ENCODE results near the gene EYA2.

GRCh38 chr20:46903256-46903655 lies 8.6 kb downstream of the EYA2 start:
- TF ChIP-seq, protein P1, sequence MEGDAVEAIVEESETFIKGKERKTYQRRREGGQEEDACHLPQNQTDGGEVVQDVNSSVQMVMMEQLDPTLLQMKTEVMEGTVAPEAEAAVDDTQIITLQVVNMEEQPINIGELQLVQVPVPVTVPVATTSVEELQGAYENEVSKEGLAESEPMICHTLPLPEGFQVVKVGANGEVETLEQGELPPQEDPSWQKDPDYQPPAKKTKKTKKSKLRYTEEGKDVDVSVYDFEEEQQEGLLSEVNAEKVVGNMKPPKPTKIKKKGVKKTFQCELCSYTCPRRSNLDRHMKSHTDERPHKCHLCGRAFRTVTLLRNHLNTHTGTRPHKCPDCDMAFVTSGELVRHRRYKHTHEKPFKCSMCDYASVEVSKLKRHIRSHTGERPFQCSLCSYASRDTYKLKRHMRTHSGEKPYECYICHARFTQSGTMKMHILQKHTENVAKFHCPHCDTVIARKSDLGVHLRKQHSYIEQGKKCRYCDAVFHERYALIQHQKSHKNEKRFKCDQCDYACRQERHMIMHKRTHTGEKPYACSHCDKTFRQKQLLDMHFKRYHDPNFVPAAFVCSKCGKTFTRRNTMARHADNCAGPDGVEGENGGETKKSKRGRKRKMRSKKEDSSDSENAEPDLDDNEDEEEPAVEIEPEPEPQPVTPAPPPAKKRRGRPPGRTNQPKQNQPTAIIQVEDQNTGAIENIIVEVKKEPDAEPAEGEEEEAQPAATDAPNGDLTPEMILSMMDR (IDR thresholded peaks at IDR 0.05): no peak
- no peak for TF ChIP-seq POLR2A (IDR thresholded peaks at IDR 0.05)
